HG02885 (cell line): ENCODE data around the gene ZNF532.

Experiments used
- ATAC-seq: cut with Tn5 transposase; IDR thresholded peaks from one replicate; pipeline ENCODE4 v1.9.1; 2021; ENCODE audit warnings: mild to moderate bottlenecking; ENCODE audit not compliant: unreplicated experiment, poor library complexity

The ZNF532 gene

GRCh38 chr18:58996131-58996641 is 131.5 kb downstream of the ZNF532 start:
- no peak for ATAC-seq

- no peak for ATAC-seq
Measured at GRCh38 chr18:58996696-58997095, 132.0 kb downstream of the ZNF532 start.

GRCh38 chr18:58997811-58998337 is 133.2 kb downstream of the ZNF532 start:
- no peak for ATAC-seq

- peak; percentile 66 for ATAC-seq
Measured at GRCh38 chr18:58998401-58999203, 133.9 kb downstream of the ZNF532 start.

- no peak for ATAC-seq
Measured at GRCh38 chr18:59001166-59001565, 136.5 kb downstream of the ZNF532 start.

GRCh38 chr18:59001721-59002120 is 137.0 kb downstream of the ZNF532 start:
- no peak for ATAC-seq

- ATAC-seq = no peak
Measured at GRCh38 chr18:59002974-59003594, 138.4 kb downstream of the ZNF532 start.

- ATAC-seq = no peak
Measured at GRCh38 chr18:59005262-59005661, 140.6 kb downstream of the ZNF532 start.

GRCh38 chr18:59006461-59007067 is 141.9 kb downstream of the ZNF532 start:
- ATAC-seq = no peak

GRCh38 chr18:59008302-59008974 is 143.8 kb downstream of the ZNF532 start:
- ATAC-seq = no peak

- no peak for ATAC-seq
Measured at GRCh38 chr18:59009846-59010245, 145.2 kb downstream of the ZNF532 start.

- ATAC-seq = no peak
Measured at GRCh38 chr18:59011289-59011688, 146.6 kb downstream of the ZNF532 start.

- no peak for ATAC-seq
Measured at GRCh38 chr18:59011786-59012185, 147.1 kb downstream of the ZNF532 start.

GRCh38 chr18:59012815-59013705 is 148.4 kb downstream of the ZNF532 start:
- no peak for ATAC-seq

GRCh38 chr18:59013744-59014143 is 149.1 kb downstream of the ZNF532 start:
- ATAC-seq = no peak

GRCh38 chr18:59015531-59016152 is 151.0 kb downstream of the ZNF532 start:
- no peak for ATAC-seq

- no peak for ATAC-seq
Measured at GRCh38 chr18:59021500-59021899, 156.8 kb downstream of the ZNF532 start.

GRCh38 chr18:59022167-59022945 is 157.7 kb downstream of the ZNF532 start:
- no peak for ATAC-seq
